ENCODE measurements around the gene LRRC4C. TPM values are rescaled to one million over a fixed set of nuclear protein-coding genes. Genes with fewer than 3 reads are reported as not detected.

The LRRC4C gene
- total RNA-seq, 3 donors from 2014 or later = 0.29 to 4.1 TPM; not detected in 1

DNA sequence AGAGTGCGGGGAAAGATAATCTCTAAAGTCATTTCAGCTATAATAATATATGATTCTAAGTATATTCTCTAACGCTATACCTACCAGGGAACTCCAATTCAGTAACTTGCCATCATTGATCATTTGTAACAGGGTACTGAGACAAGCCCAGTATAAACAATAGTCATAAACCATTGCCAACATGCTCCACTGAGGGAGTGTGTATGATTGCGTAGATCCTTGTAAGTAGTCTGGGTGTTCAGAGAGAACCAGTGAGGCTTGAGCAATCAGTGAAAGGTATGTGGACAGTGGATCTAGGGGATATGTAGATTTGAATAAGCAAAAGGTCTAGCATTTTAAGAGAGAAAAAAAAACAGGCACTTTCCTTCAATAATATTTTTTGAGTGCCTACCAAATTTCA lies 1326.0 kb downstream of the LRRC4C start:
- intact Hi-C loops (cut with DNase I, micrococcal nuclease) = no loop called here
- no peaks in the 10 kb centered on the region for H3K36me3 ChIP-seq (ENCODE audit: low read depth)
- H3K4me3 ChIP-seq = no peak overlapping the region
- DNase-seq (no peak), ATAC-seq (no peak)
- TF ChIP-seq, protein P1, sequence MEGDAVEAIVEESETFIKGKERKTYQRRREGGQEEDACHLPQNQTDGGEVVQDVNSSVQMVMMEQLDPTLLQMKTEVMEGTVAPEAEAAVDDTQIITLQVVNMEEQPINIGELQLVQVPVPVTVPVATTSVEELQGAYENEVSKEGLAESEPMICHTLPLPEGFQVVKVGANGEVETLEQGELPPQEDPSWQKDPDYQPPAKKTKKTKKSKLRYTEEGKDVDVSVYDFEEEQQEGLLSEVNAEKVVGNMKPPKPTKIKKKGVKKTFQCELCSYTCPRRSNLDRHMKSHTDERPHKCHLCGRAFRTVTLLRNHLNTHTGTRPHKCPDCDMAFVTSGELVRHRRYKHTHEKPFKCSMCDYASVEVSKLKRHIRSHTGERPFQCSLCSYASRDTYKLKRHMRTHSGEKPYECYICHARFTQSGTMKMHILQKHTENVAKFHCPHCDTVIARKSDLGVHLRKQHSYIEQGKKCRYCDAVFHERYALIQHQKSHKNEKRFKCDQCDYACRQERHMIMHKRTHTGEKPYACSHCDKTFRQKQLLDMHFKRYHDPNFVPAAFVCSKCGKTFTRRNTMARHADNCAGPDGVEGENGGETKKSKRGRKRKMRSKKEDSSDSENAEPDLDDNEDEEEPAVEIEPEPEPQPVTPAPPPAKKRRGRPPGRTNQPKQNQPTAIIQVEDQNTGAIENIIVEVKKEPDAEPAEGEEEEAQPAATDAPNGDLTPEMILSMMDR (IDR thresholded peaks at IDR 0.05) = no peak
- no peaks in the 10 kb centered on the region for H3K9me3 ChIP-seq
- H3K4me1 ChIP-seq (ENCODE audit: low read depth) = no peaks in the 10 kb centered on the region

DNA sequence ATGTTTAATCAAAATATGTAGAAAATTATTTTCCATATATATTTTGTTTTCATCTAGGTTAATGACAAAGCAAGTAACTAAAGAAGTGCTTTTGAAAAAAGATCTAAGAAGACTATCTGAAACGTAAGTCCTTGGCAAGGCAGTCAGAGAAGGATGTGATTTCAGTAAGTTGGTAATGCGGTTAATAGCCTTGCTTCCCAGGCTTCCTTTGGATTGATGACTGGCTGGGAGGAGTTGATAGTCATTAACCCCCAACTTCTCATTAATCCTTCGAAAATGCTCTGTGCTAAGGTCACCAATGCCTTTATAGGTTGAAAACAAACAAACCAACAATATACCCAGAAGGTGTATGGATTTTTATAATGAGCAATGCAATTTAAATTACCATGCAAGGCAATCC lies 1326.5 kb downstream of the LRRC4C start:
- intact Hi-C loops (cut with DNase I, micrococcal nuclease) = no loop called here
- Histone ChIP-seq H3K36me3 (ENCODE audit: low read depth) (no peaks in the 10 kb centered on the region), H3K4me3 (no peak overlapping the region), H3K4me1 (ENCODE audit: low read depth) (no peaks in the 10 kb centered on the region), H3K9me3 (no peaks in the 10 kb centered on the region)
- ATAC-seq (no peak), DNase-seq (no peak)
- TF ChIP-seq, protein P1 (IDR thresholded peaks at IDR 0.05) = no peak

DNA sequence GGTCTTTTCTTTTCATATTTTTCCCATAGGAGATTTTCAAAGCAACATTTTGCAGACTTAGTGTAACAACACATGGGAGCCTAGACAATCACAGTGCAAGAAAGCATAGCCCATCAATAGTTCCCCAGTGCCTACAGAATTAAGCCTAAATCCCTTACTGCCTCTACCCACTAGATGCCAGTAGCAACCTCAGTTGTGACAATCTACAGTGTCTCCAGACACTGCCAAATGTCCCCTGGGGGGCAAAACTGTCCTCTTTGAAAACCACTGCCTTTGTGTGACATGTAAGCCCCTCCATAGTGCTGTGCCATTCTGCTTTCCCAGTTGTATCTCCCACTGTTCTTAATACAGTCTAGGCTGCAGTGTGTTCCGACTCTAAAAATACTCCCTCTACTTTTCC lies 1329.0 kb downstream of the LRRC4C start:
- no peak for ATAC-seq
- H3K9me3 ChIP-seq = no peaks in the 10 kb centered on the region
- intact Hi-C loops (cut with DNase I, micrococcal nuclease) = no loop called here
- no peak for DNase-seq
- TF ChIP-seq, protein P1 (IDR thresholded peaks at IDR 0.05) = no peak
- H3K36me3 ChIP-seq (ENCODE audit: low read depth) = no peaks in the 10 kb centered on the region
- H3K4me3 ChIP-seq = no peak overlapping the region
- H3K4me1 ChIP-seq (ENCODE audit: low read depth) = no peaks in the 10 kb centered on the region

DNA sequence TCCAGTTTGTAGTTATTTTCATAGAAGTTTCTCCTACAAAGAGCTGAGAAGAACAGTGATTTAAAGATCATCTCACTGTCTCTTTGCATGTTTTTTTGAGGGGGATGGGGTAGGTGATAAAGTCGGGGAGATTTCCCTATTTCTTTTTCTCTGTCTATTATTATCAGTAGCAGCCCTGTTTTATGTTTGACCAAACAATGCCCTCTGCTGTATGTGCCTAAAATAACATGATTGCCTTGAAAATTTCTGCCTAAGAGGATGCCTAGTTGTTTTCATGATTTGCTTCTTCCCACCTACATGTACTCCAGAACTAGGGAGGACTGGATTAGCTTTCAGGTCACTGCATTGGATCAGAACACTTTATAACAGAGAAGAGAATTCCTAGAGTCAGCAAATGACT lies 1330.2 kb downstream of the LRRC4C start:
- ATAC-seq (no peak), DNase-seq (no peak)
- intact Hi-C loops (cut with DNase I, micrococcal nuclease) = no loop called here
- no peaks in the 10 kb centered on the region for H3K9me3 ChIP-seq
- TF ChIP-seq, protein P1 (IDR thresholded peaks at IDR 0.05) = no peak
- no peaks in the 10 kb centered on the region for H3K4me1 ChIP-seq (ENCODE audit: low read depth)
- H3K4me3 ChIP-seq = no peak overlapping the region
- H3K36me3 ChIP-seq (ENCODE audit: low read depth) = no peaks in the 10 kb centered on the region

DNA sequence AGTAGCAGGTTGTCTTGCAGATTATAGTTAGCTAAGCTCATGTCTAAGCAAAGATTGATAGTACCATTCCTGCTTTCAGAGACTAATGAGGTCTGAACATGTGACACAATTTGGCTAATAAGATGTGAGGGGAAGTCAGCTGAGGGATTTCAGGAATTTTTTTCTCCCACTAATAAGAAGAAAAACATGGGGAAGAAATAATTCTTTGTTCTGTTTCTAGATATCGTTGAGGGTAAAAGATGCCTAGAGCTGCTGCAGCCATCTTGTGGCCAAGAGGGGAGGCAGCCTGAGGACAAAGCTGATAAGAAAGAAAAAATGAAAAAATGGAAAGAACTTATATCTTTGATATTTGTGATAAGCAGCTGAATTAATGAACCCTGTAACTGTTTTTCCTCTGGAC lies 1334.4 kb downstream of the LRRC4C start:
- Histone ChIP-seq H3K4me3 (no peak overlapping the region), H3K36me3 (ENCODE audit: low read depth) (no peaks in the 10 kb centered on the region), H3K4me1 (ENCODE audit: low read depth) (no peaks in the 10 kb centered on the region), H3K9me3 (no peaks in the 10 kb centered on the region)
- ATAC-seq (no peak), DNase-seq (peak in 1 of 3 donors; percentile 4)
- intact Hi-C loops (cut with DNase I, micrococcal nuclease) = no loop called here
- TF ChIP-seq, protein P1 (IDR thresholded peaks at IDR 0.05) = no peak

DNA sequence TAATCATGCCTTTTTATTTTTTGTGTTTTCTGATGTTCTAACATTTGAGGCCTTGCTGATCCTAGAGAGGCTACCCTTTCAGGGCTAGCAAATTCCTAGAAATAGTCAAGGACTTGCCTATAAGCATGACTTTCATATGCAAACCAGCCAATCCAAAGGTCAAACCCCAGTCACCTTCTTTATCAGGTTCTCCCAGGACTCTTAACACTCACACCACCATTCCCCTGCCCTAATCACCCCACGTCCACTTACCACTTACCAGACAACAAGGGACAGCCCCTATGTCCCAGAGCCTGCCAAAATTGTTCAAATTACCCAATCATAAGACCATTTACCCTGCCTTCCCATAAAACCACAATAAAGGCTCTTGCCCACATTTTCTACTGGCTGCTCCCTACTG lies 1339.8 kb downstream of the LRRC4C start:
- DNase-seq (no peak), ATAC-seq (no peak)
- intact Hi-C loops (cut with DNase I, micrococcal nuclease) = no loop called here
- Histone ChIP-seq H3K4me3 (no peak overlapping the region), H3K9me3 (no peaks in the 10 kb centered on the region), H3K4me1 (ENCODE audit: low read depth) (no peaks in the 10 kb centered on the region), H3K36me3 (ENCODE audit: low read depth) (no peaks in the 10 kb centered on the region)
- TF ChIP-seq, protein P1 (IDR thresholded peaks at IDR 0.05) = no peak

Measured in mucosa of descending colon (tissue), 3 donors.